ENCODE data around the gene PPDPF. TPM values are rescaled to one million over a fixed set of nuclear protein-coding genes. Genes with fewer than 3 reads are reported as not detected.

Gene PPDPF
- total RNA-seq, 1 donor, result 38.4 TPM

DNA sequence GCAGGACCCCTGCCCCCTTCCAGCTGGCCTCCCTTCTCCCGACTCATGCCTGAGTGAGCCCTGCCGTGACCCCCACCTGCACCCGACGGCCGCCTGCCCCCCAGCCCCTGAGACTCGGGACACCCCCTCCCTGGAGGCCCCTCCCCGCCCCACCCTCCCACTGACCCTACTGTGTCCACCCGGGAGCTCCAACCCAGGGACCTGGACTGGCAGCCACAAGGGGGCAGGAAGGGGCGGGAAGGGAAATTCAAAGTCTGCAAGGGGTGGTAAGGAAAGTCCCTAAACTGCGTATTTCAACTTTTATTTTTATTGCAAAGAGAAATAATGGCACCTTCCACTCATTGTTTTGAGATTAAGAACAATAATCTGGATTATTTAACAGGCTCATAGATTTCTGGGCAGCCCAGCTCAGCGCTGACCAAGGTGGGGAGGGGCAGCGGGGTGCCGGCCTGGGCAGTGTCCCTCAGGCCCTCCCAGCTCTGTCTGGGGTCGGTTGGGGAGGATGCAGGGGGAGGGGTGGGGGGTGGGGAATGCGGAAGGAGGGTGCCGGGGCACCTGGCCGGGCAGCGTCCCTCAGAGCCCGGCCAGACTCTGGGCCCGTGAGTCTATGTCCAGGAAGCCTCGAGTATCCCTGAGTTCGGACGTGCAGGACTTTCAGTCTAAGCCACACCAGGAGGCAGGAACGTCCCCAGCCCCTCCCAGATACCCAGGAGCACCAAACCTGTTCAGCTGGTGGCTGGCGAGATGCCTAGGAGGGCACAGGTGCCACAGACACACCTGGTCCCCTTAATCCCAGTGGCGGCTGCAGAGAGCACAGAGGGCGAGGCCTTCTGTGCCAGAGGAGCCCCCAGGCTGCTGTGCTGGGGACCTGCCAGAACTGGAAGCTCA, 17.9 kb downstream of the PPDPF start:
- H3K4me3 ChIP-seq (ENCODE audit: low read depth, low read length), result peak overlapping the region; percentile 47
- DNase-seq (ENCODE audit: low read depth), result no peak
- TF ChIP-seq, protein P1, sequence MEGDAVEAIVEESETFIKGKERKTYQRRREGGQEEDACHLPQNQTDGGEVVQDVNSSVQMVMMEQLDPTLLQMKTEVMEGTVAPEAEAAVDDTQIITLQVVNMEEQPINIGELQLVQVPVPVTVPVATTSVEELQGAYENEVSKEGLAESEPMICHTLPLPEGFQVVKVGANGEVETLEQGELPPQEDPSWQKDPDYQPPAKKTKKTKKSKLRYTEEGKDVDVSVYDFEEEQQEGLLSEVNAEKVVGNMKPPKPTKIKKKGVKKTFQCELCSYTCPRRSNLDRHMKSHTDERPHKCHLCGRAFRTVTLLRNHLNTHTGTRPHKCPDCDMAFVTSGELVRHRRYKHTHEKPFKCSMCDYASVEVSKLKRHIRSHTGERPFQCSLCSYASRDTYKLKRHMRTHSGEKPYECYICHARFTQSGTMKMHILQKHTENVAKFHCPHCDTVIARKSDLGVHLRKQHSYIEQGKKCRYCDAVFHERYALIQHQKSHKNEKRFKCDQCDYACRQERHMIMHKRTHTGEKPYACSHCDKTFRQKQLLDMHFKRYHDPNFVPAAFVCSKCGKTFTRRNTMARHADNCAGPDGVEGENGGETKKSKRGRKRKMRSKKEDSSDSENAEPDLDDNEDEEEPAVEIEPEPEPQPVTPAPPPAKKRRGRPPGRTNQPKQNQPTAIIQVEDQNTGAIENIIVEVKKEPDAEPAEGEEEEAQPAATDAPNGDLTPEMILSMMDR (IDR thresholded peaks at IDR 0.05; ENCODE audit: insufficient read depth, low read depth, low read length), result no peak

DNA sequence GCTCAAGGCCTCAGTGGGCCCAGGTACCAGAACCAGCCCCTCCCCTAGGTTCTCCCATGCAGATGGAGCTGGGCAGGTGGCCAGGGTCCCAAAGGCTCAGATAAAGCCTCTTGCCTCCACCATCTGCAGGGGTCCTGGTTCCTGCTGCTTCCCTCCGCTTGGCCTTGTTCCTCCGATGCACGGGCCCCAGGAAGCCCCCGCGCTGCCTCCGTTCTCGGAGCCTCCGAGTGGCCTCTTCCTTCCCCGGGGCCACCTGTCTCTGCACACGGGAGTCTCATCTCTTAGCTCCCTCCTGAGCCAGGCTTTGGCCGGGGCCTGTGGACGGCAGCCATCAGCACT, 18.5 kb downstream of the PPDPF start:
- H3K4me3 ChIP-seq (ENCODE audit: low read depth, low read length), result no peak overlapping the region
- DNase-seq (ENCODE audit: low read depth), result no peak
- TF ChIP-seq, protein P1 (IDR thresholded peaks at IDR 0.05; ENCODE audit: insufficient read depth, low read depth, low read length), result no peak

GRCh38 chr20:63539441-63540370, 19.1 kb downstream of the PPDPF start:
- TF ChIP-seq, protein P1 (IDR thresholded peaks at IDR 0.05; ENCODE audit: insufficient read depth, low read depth, low read length), result no peak
- H3K4me3 ChIP-seq (ENCODE audit: low read depth, low read length), result no peak overlapping the region
- DNase-seq (ENCODE audit: low read depth), result no peak

DNA sequence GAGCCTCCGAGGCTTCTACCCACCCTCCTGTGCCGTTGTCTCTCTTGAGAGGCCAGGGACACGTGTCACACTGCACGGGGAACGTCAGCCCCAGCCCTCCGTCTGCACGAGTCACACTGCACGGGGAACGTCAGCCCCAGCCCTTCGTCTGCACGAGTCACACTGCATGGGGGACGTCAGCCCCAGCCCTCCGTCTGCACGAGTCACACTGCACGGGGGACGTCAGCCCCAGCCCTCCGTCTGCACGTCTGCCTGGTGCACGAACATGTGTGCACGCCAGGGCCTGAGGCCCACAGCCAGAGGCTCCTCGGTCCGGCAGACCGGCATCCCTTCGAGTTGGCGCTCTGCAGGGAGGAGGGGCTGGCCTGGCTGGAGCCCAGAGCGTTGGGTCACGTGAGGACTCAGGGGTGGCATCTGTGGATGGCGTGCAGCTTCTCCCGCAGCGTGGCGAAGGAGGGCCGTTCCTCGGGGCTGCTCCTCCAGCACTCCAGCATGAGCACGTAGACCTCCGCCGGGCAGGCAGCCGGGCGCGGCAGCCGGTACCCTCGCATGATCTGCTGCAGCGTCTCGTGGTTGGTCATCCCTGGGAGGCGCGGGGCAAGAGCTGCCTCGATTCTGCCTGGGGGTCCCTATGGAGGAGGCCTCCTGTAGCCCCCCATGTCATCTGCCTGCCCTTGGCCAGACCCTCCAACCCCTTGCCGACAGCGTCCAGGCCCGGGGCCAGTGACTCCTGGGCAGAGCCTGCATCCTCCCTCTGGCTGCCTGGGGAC, 20.0 kb downstream of the PPDPF start:
- TF ChIP-seq, protein P1 (IDR thresholded peaks at IDR 0.05; ENCODE audit: insufficient read depth, low read depth, low read length), result no peak
- DNase-seq (ENCODE audit: low read depth), result no peak

DNA sequence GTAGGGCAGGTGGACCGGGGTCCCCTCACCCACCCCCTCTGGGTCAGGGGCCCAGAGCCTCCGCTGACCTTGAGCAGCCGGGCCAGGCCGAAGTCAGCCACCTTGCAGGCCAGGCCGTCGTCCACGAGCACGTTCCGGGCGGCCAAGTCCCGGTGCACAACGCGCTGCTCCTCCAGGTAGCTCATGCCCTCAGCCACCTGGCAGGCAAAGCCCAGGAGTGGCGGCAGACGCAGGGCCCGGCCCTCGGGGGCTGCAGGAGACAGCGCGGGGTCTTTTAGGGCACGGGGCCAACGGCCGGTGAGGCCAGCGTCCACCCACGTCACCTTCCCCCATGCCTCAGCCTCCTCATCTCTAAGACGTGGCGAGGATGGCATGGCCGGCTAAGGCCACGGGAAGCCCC, 20.8 kb downstream of the PPDPF start:
- no peak overlapping the region for H3K4me3 ChIP-seq (ENCODE audit: low read depth, low read length)
- TF ChIP-seq, protein P1 (IDR thresholded peaks at IDR 0.05; ENCODE audit: insufficient read depth, low read depth, low read length), result no peak

More for the DNA sequence above, 20.0 kb downstream of the PPDPF start:
- no peak overlapping the region for H3K4me3 ChIP-seq (ENCODE audit: low read depth, low read length)

GRCh38 chr20:63542031-63542559, 21.5 kb downstream of the PPDPF start:
- no peak for DNase-seq (ENCODE audit: low read depth)
- TF ChIP-seq, protein P1 (IDR thresholded peaks at IDR 0.05; ENCODE audit: insufficient read depth, low read depth, low read length), result no peak
- H3K4me3 ChIP-seq (ENCODE audit: low read depth, low read length), result no peak overlapping the region

More for the DNA sequence above, 20.8 kb downstream of the PPDPF start:
- no peak for DNase-seq (ENCODE audit: low read depth)

All from fibroblast of villous mesenchyme (primary cell).